ENCODE data around the gene WDR33. TPM values are rescaled to one million over a fixed set of nuclear protein-coding genes. Genes with fewer than 3 reads are reported as not detected.
A peak's percentile ranks its signal among the peaks of the same experiment; 100 is the strongest.

Gene WDR33
- total RNA-seq, 1 donor from 2014 or later = 37.1 TPM

DNA sequence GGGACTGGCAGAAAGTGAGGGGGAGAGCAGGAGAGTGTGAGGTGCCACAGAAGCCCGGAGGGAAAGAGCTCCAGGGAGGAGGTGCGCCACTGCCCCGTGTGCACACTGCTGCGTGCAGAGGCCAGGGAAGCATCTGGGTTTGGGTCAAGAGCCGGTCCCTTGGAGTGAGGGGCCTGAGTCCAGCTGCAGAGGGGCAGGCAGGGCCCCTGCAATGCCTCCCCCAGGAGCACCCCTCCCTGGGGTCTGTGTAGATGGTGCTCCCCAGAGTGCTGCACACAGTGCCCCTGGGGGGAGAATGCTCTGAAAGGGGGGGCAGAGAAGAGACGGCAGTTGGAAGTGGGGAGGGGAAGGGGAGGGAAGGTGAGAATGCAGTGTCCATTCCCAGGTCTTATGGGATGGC is 132.0 kb downstream of the WDR33 start:
- H3K9me3 ChIP-seq = no peaks in the 10 kb centered on the region
- H3K27ac ChIP-seq = no peak overlapping the region
- no peaks in the 10 kb centered on the region for H3K36me3 ChIP-seq
- no peak overlapping the region for H3K4me3 ChIP-seq
- TF ChIP-seq POLR2AphosphoS5 (IDR thresholded peaks at IDR 0.05; ENCODE audit: insufficient read depth in 1 of 2, low read depth in 1 of 2) = no peak
- no peak for TF ChIP-seq POLR2A (IDR thresholded peaks at IDR 0.05)
- TF ChIP-seq, protein P1, sequence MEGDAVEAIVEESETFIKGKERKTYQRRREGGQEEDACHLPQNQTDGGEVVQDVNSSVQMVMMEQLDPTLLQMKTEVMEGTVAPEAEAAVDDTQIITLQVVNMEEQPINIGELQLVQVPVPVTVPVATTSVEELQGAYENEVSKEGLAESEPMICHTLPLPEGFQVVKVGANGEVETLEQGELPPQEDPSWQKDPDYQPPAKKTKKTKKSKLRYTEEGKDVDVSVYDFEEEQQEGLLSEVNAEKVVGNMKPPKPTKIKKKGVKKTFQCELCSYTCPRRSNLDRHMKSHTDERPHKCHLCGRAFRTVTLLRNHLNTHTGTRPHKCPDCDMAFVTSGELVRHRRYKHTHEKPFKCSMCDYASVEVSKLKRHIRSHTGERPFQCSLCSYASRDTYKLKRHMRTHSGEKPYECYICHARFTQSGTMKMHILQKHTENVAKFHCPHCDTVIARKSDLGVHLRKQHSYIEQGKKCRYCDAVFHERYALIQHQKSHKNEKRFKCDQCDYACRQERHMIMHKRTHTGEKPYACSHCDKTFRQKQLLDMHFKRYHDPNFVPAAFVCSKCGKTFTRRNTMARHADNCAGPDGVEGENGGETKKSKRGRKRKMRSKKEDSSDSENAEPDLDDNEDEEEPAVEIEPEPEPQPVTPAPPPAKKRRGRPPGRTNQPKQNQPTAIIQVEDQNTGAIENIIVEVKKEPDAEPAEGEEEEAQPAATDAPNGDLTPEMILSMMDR (IDR thresholded peaks at IDR 0.05) = no peak
- intact Hi-C loops (cut with DNase I) = no loop called here
- H3K27me3 ChIP-seq = no peaks in the 10 kb centered on the region
- peaks cover 32% of the 10 kb centered on the region for H3K4me1 ChIP-seq
- peak in 1 of 2 donors; percentile 42 for DNase-seq (ENCODE audit: extremely low spot score in 2 of 2)

DNA sequence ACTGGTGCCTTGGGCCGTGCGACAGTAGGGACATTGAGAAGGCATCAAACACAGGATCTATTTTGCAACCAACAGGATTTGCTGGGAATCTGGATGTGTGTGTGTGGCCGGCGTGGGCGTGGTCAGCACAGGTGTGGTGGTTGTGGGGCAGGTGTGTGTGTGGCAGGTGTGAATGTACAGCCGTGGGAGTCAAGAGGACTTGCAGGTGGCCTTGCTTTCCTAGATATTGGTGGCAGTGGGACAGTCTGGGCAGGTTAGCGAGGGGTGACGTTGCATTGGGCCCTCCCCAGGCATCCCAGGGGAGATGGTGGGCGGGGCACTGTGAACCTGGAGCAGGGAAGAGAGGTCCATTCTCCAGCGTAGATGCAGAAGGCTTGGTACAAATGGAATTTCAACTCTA is 132.4 kb downstream of the WDR33 start:
- H3K27me3 ChIP-seq = no peaks in the 10 kb centered on the region
- H3K4me1 ChIP-seq = peaks cover 37% of the 10 kb centered on the region
- H3K9me3 ChIP-seq = no peaks in the 10 kb centered on the region
- DNase-seq (ENCODE audit: extremely low spot score in 2 of 2) = peak in 1 of 2 donors; percentile 79
- no peak overlapping the region for H3K4me3 ChIP-seq
- H3K27ac ChIP-seq = no peak overlapping the region
- intact Hi-C loops (cut with DNase I) = no loop called here
- no peak for TF ChIP-seq POLR2A (IDR thresholded peaks at IDR 0.05)
- TF ChIP-seq, protein P1 (IDR thresholded peaks at IDR 0.05) = no peak
- H3K36me3 ChIP-seq = no peaks in the 10 kb centered on the region

DNA sequence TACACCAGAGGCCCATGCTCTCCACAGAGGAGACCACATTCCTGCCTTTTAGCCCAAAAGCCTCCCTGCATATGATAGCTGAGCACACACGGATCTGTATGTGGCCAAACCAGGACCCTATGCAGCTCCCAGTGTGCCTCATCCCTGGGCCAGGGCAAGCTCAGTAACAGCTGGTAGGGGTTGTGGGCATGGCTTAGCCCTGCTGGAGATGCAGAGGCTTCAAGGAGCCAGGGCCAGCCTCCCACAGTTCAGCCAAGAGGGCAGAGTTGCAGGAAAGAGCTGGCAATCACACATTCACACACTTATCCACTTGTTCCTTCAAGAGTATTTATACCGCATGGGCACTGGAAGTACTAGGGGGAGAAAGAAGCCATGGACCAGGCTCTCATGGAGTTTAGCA is 134.1 kb downstream of the WDR33 start:
- Histone ChIP-seq H3K27me3 (no peaks in the 10 kb centered on the region), H3K36me3 (no peaks in the 10 kb centered on the region), H3K27ac (no peak overlapping the region), H3K4me1 (peaks cover 37% of the 10 kb centered on the region), H3K9me3 (no peaks in the 10 kb centered on the region), H3K4me3 (no peak overlapping the region)
- intact Hi-C loops (cut with DNase I) = no loop called here
- no peak for DNase-seq (ENCODE audit: extremely low spot score in 2 of 2)
- TF ChIP-seq POLR2AphosphoS5 (IDR thresholded peaks at IDR 0.05; ENCODE audit: insufficient read depth in 1 of 2, low read depth in 1 of 2) = no peak
- TF ChIP-seq POLR2A (IDR thresholded peaks at IDR 0.05) = no peak
- TF ChIP-seq, protein P1 (IDR thresholded peaks at IDR 0.05) = no peak

DNA sequence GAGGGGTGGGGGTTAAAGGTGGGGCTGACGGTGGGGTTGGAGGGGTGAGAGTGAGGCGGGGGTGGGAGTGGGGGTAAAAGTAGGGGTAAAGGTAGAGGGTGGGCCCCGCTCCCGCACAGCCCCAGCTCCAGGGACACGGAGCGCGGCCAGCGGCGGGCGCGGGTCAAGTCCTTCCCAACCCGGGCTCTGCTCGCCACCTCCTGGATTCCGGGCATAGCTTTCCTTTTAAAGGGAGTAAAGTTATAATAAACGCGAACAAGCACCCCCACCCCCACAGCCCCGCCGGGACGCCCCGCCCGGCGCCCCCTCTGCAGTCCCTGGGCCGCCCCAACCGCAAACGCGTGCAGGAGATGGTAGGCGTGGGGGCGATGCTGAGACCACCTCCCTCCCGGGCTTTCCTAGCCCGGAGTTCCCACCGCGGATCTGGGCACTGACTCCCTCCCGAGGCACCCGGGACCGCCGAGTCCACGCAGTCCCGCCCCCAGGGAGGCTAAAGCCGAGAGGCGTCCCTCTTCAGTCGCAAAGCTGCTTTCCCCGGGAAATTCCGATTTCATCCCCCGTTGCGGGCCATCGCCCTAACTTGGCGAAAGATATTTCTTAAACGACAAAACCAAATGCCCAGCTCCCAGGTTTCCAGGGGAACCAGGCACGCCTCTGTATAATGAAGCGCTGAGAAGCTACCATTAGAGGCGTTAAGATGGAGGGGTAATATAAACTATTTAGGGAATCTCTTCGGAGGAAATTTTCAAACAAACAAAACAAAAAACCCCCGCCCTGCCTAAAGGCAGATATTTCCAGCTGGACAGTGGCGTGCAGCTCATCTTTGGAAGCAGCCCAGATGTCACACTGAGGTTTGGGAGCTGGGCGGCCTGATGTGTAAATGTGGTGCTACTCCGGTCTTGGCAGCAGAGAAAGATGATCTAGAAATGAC is 135.4 kb downstream of the WDR33 start, which contains the start of gene LIMS2:
Gene LIMS2 (minus strand): TSS at position 200 of the 931 bp plus-strand sequence. CDS start 506 bp downstream, outside the sequence.
- Histone ChIP-seq H3K4me1 (peaks cover 25% of the 10 kb centered on the region), H3K4me3 (peak within 1 kb of the TSS; percentile 58 to 81), H3K27ac (peak within 1 kb of the TSS; percentile 81), H3K27me3 (no peaks in the 10 kb centered on the region), H3K9me3 (no peaks in the 10 kb centered on the region), H3K36me3 (no peaks in the 10 kb centered on the region)
- TF ChIP-seq POLR2AphosphoS5 (IDR thresholded peaks at IDR 0.05; ENCODE audit: insufficient read depth in 1 of 2, low read depth in 1 of 2) (peak in 1 of 2 donors; percentile 21), POLR2A (IDR thresholded peaks at IDR 0.05) (no peak)
- TF ChIP-seq, protein P1 (IDR thresholded peaks at IDR 0.05) = no peak
- intact Hi-C loops (cut with DNase I) = no loop called here
- DNase-seq (ENCODE audit: extremely low spot score in 2 of 2) = no peak
